MM.1S (cell line): ENCODE results near the gene RSPO3.

Experiments
- CTCF ChIP-seq: fragments of 300-600 bp; sonication (generic); IDR thresholded peaks from 2 replicates; pipeline ENCODE4 v1.5.1; 2016; ENCODE audit warnings: antibody characterized with exemption, low read length, mixed read lengths
- EZH2phosphoT487 ChIP-seq: fragments of 300-600 bp; sonication (generic); IDR thresholded peaks from 2 replicates; pipeline ENCODE4 v1.6.1; 2018; ENCODE audit warnings: antibody characterized with exemption, low read length

- TF ChIP-seq EZH2phosphoT487 (no peak), CTCF (no peak)
Measured at GRCh38 chr6:127182501-127182900, 64.0 kb downstream of the RSPO3 start.
